ENCODE measurements around the gene ABHD15.

Gene ABHD15

DNA sequence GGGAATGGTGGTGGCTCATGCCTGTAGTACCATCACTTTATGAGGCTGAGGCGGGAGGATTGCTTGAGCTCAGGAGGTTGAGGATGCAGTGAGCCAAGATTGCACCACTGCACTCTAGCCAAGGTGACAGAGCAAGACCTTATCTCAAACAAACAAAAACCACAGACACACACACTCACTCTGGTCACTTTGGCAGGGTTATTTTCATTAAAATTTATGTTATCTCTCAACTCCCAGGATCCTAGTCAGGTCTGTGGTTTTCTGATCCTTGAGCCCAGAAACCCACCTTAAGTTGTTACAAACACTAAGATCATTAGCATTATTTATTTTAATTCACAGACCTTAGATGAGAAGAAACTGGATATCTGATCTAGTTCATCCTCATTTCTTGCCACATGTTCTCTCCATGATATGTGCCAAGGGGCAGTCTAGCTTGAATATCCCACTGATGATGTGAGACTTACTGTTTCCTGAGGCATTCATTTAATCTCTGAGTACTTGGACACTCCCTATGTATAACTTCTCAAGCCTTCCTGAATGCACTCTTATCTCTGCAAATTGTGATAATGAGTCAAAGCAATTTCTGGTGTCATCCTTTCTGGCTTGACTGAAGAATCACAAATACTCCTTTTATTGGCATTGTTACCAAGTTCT lies 9.6 kb downstream of the ABHD15 start:
- TF ChIP-seq, protein P1, sequence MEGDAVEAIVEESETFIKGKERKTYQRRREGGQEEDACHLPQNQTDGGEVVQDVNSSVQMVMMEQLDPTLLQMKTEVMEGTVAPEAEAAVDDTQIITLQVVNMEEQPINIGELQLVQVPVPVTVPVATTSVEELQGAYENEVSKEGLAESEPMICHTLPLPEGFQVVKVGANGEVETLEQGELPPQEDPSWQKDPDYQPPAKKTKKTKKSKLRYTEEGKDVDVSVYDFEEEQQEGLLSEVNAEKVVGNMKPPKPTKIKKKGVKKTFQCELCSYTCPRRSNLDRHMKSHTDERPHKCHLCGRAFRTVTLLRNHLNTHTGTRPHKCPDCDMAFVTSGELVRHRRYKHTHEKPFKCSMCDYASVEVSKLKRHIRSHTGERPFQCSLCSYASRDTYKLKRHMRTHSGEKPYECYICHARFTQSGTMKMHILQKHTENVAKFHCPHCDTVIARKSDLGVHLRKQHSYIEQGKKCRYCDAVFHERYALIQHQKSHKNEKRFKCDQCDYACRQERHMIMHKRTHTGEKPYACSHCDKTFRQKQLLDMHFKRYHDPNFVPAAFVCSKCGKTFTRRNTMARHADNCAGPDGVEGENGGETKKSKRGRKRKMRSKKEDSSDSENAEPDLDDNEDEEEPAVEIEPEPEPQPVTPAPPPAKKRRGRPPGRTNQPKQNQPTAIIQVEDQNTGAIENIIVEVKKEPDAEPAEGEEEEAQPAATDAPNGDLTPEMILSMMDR (IDR thresholded peaks at IDR 0.05; ENCODE audit: low read depth, low read length), result no peak
- TF ChIP-seq MAX (IDR thresholded peaks at IDR 0.05; ENCODE audit: low read depth, low read length), result no peak
- no peak for TF ChIP-seq POLR2A (IDR thresholded peaks at IDR 0.05; ENCODE audit: extremely low read depth, insufficient read length)
- TF ChIP-seq MYC (IDR thresholded peaks at IDR 0.05; ENCODE audit: low read depth, low read length), result no peak
- no peak for DNase-seq (ENCODE audit: low read depth)
- no peak overlapping the region for H3K4me3 ChIP-seq (ENCODE audit: low read depth, low read length)

DNA sequence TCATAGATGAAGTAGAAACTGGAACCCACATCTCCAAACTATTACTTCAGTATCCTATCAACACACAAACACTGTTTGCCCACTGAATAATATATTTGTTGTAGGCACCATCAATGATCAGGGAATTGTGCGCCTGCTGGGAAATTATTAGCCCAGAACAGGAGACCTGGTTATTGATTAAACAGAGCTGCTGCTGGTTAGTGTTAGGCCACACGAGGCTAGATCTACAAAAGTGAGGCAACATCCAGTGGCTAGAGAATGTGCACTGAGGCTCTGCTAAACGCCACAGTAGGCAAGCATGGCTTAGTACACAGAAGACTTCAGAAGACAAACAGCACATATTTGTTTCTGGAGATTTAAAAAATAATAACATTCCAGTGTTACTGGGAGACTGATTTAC lies 11.0 kb downstream of the ABHD15 start:
- H3K4me3 ChIP-seq (ENCODE audit: low read depth, low read length), result no peak overlapping the region
- TF ChIP-seq POLR2A (IDR thresholded peaks at IDR 0.05; ENCODE audit: extremely low read depth, insufficient read length), result no peak
- DNase-seq (ENCODE audit: low read depth), result no peak

DNA sequence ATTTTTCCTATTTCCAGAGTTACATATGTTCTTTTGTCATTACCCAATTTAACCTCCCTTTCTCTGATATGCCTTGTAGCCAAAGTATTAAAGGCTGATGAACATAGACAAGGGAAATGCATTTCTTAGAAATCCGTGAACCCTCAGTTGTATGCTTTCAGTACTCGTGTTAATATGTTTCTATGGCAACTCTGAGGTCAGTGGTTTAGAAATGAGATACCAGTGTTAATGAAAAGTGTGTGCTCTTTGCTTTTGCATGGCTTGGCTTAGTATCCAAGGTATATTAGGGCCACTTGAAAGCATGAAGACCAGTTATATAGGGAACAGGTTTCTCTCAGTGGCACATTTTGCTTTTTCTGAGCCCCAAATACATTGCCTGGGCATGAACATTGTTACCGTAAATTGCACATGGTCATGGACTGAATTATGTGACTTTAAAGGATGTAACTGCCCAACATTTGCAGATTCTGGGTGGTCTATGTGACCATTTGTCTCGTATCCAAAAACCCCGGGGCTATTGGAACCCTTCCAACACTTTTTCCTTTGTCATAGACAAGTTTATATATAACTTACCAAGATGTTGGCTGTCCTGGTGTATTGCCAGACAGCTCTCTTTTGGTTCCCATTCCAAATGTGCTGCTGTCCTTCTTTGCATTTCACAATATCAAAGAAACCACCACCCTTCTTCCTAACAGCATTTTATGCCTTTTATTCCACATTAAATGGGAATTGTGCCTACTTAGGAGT lies 17.5 kb downstream of the ABHD15 start:
- no peak for TF ChIP-seq MAX (IDR thresholded peaks at IDR 0.05; ENCODE audit: low read depth, low read length)
- TF ChIP-seq, protein P1 (IDR thresholded peaks at IDR 0.05; ENCODE audit: low read depth, low read length), result no peak
- no peak overlapping the region for H3K4me3 ChIP-seq (ENCODE audit: low read depth, low read length)
- DNase-seq (ENCODE audit: low read depth), result no peak

GRCh38 chr17:29546830-29547229 lies 20.0 kb downstream of the ABHD15 start:
- H3K4me3 ChIP-seq (ENCODE audit: low read depth, low read length), result no peak overlapping the region
- TF ChIP-seq MAX (IDR thresholded peaks at IDR 0.05; ENCODE audit: low read depth, low read length) (no peak), POLR2A (IDR thresholded peaks at IDR 0.05; ENCODE audit: extremely low read depth, insufficient read length) (no peak), MYC (IDR thresholded peaks at IDR 0.05; ENCODE audit: low read depth, low read length) (no peak)
- TF ChIP-seq, protein P1 (IDR thresholded peaks at IDR 0.05; ENCODE audit: low read depth, low read length), result no peak
- DNase-seq (ENCODE audit: low read depth), result no peak

DNA sequence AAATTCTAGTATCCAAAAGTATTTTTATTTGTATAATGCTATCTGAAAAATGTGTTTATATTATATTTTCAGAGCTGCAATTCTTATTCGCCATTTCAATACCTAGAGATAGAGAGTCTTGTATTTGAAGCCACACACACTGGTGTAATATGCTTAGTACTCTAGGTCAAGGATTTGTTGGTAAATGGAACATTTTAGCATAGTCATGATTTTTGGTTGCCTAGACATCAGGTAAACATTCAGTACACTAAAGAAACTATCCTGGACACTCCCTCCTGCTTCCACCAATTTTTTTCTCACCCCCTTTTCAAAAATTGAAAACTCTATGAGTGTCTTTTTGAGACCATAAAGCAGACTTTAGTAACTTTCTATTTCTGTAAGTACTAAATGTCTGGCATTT lies 20.8 kb downstream of the ABHD15 start:
- no peak overlapping the region for H3K4me3 ChIP-seq (ENCODE audit: low read depth, low read length)
- DNase-seq (ENCODE audit: low read depth), result no peak
- TF ChIP-seq POLR2A (IDR thresholded peaks at IDR 0.05; ENCODE audit: extremely low read depth, insufficient read length) (no peak), MYC (IDR thresholded peaks at IDR 0.05; ENCODE audit: low read depth, low read length) (no peak), MAX (IDR thresholded peaks at IDR 0.05; ENCODE audit: low read depth, low read length) (no peak)
- TF ChIP-seq, protein P1 (IDR thresholded peaks at IDR 0.05; ENCODE audit: low read depth, low read length), result no peak

GRCh38 chr17:29544066-29544465 lies 22.8 kb downstream of the ABHD15 start:
- no peak overlapping the region for H3K4me3 ChIP-seq (ENCODE audit: low read depth, low read length)
- TF ChIP-seq, protein P1 (IDR thresholded peaks at IDR 0.05; ENCODE audit: low read depth, low read length), result no peak
- TF ChIP-seq POLR2A (IDR thresholded peaks at IDR 0.05; ENCODE audit: extremely low read depth, insufficient read length) (no peak), MAX (IDR thresholded peaks at IDR 0.05; ENCODE audit: low read depth, low read length) (no peak), MYC (IDR thresholded peaks at IDR 0.05; ENCODE audit: low read depth, low read length) (no peak)
- DNase-seq (ENCODE audit: low read depth), result no peak
